ENCODE results near the gene SCGB1D2. TPM values are rescaled to one million over a fixed set of nuclear protein-coding genes. Genes with fewer than 3 reads are reported as not detected.

Gene SCGB1D2
- total and polyA plus RNA-seq, 9 of the 15 experiments (the other 6 are each of a cell fraction or from before 2014, with no cell fraction given), result not detected

DNA sequence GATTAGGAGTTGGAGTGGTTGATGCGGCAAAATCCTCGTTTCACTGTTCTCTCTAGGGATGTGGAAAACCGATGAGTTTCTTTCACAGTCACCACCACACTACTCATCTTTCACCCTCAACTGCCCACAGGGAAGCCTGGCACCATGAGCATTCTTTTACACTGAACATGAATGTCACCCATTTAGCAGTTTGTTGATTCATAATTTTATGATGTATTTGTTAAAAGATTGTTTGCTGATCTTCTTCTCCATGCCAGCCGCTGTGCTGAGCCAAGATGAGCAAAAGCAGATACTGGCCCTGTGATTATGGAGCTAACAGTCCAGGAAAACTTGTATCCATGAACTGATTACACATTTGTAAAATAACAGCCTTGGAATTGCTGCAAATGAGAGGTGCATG is 3.9 kb upstream of the SCGB1D2 start (continued):
- TF ChIP-seq, protein P1, sequence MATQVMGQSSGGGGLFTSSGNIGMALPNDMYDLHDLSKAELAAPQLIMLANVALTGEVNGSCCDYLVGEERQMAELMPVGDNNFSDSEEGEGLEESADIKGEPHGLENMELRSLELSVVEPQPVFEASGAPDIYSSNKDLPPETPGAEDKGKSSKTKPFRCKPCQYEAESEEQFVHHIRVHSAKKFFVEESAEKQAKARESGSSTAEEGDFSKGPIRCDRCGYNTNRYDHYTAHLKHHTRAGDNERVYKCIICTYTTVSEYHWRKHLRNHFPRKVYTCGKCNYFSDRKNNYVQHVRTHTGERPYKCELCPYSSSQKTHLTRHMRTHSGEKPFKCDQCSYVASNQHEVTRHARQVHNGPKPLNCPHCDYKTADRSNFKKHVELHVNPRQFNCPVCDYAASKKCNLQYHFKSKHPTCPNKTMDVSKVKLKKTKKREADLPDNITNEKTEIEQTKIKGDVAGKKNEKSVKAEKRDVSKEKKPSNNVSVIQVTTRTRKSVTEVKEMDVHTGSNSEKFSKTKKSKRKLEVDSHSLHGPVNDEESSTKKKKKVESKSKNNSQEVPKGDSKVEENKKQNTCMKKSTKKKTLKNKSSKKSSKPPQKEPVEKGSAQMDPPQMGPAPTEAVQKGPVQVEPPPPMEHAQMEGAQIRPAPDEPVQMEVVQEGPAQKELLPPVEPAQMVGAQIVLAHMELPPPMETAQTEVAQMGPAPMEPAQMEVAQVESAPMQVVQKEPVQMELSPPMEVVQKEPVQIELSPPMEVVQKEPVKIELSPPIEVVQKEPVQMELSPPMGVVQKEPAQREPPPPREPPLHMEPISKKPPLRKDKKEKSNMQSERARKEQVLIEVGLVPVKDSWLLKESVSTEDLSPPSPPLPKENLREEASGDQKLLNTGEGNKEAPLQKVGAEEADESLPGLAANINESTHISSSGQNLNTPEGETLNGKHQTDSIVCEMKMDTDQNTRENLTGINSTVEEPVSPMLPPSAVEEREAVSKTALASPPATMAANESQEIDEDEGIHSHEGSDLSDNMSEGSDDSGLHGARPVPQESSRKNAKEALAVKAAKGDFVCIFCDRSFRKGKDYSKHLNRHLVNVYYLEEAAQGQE (IDR thresholded peaks at IDR 0.05; ENCODE audit: borderline replicate concordance), result no peak
- TF ChIP-seq, protein P1 (CRISPR knock-in tag; IDR thresholded peaks at IDR 0.05; ENCODE audit: low read depth), result no peak
- TF ChIP-seq CC2D1A (IDR thresholded peaks at IDR 0.05), result no peak
- no peak for TF ChIP-seq PHF8 (IDR thresholded peaks at IDR 0.05; ENCODE audit: borderline replicate concordance, low read length)
- TF ChIP-seq, protein P2, sequence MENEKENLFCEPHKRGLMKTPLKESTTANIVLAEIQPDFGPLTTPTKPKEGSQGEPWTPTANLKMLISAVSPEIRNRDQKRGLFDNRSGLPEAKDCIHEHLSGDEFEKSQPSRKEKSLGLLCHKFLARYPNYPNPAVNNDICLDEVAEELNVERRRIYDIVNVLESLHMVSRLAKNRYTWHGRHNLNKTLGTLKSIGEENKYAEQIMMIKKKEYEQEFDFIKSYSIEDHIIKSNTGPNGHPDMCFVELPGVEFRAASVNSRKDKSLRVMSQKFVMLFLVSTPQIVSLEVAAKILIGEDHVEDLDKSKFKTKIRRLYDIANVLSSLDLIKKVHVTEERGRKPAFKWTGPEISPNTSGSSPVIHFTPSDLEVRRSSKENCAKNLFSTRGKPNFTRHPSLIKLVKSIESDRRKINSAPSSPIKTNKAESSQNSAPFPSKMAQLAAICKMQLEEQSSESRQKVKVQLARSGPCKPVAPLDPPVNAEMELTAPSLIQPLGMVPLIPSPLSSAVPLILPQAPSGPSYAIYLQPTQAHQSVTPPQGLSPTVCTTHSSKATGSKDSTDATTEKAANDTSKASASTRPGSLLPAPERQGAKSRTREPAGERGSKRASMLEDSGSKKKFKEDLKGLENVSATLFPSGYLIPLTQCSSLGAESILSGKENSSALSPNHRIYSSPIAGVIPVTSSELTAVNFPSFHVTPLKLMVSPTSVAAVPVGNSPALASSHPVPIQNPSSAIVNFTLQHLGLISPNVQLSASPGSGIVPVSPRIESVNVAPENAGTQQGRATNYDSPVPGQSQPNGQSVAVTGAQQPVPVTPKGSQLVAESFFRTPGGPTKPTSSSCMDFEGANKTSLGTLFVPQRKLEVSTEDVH (IDR thresholded peaks at IDR 0.05; ENCODE audit: low read depth, partially characterized antibody), result no peak

Measured in K562 (cell line).